ENCODE measurements around the gene ZNF441. TPM values are rescaled to one million over a fixed set of nuclear protein-coding genes. Genes with fewer than 3 reads are reported as not detected.
A peak's percentile ranks its signal among the peaks of the same experiment; 100 is the strongest.

The ZNF441 gene
- total and polyA plus RNA-seq, 10 of the 15 experiments (the other 5 are each of a cell fraction or from before 2014, with no cell fraction given) = 1.0 to 9.4 (median 4.3) TPM

GRCh38 chr19:11729586-11729985, 37.2 kb upstream of the ZNF441 start:
- intact Hi-C loops (cut with micrococcal nuclease; ENCODE audit: unreplicated experiment) (no loop called here), in situ Hi-C loops (cut with MboI) (no loop called here)
- no peak for TF ChIP-seq SKIL (IDR thresholded peaks at IDR 0.05; ENCODE audit: low read depth, poor library complexity, severe bottlenecking)
- no peak overlapping the region for H3K9ac ChIP-seq (ENCODE audit: control insufficient read depth, insufficient read depth, low read length)
- WGBS (ENCODE audit: insufficient coverage, insufficient replicate concordance, low lambda C conversion rate, missing lambda C conversion rate) = 96% methylated on average over 4 of the region's 4 CpGs
- FAIRE-seq = no peak
- H3K27ac ChIP-seq (ENCODE audit: control insufficient read depth, insufficient read depth) = no peak overlapping the region
- H3K4me3 ChIP-seq = no peak overlapping the region
- no peak for DNase-seq (ENCODE audit: low read depth, low spot score)
- ATAC-seq = no peak
- ChIA-PET CTCF (interaction anchor here (0.6 kb wide), 1 partner anchor 238 kb away, joined by 3 read pairs; no protein-coding TSS in a partner anchor), RAD21 (ENCODE audit: unreplicated experiment) (no interaction called here), SMC1A (ENCODE audit: uncharacterized antibody, unreplicated experiment) (interaction anchor here (1.0 kb wide), 1 partner anchor 27 kb away, joined by 3 read pairs; no protein-coding TSS in a partner anchor), POLR2A (no interaction called here)
- H3K27me3 ChIP-seq (replicated peaks in 1 of 2; ENCODE audit: control insufficient read depth in 2 of 2, insufficient read depth in 2 of 2, low read length in 1 of 2) = no peaks in the 10 kb centered on the region
- BruUV-seq (replicated peaks) = TSS peak; percentile 34
- no peak overlapping the region for H3K4me2 ChIP-seq (ENCODE audit: control insufficient read depth, insufficient read depth)
- no peaks in the 10 kb centered on the region for H3K79me2 ChIP-seq (ENCODE audit: control insufficient read depth, insufficient read depth, low read length)
- no peak overlapping the region for H2AFZ ChIP-seq (ENCODE audit: control insufficient read depth, low read depth, low read length)
- no peaks in the 10 kb centered on the region for H3K4me1 ChIP-seq (ENCODE audit: control insufficient read depth, insufficient read depth, low read length)
- H4K20me1 ChIP-seq (ENCODE audit: control insufficient read depth, insufficient read depth) = no peaks in the 10 kb centered on the region
- peaks cover 0 to 8% of the 10 kb centered on the region in 2 experiments; a peak in 2 of 4 replicates for H3K36me3 ChIP-seq (ENCODE audit: control insufficient read depth in 2 of 2, insufficient read depth in 2 of 2, low read length in 1 of 2)
- H3K9me3 ChIP-seq (replicated peaks; ENCODE audit: control insufficient read depth, insufficient read depth, low read length) = peaks cover 8% of the 10 kb centered on the region

- Histone ChIP-seq H3K9me3 (replicated peaks; ENCODE audit: control insufficient read depth, insufficient read depth, low read length) (no peaks in the 10 kb centered on the region; the same call in 1 of the 3 replicates), H3K36me3 (ENCODE audit: control insufficient read depth in 2 of 2, insufficient read depth in 2 of 2, low read length in 1 of 2) (peaks cover 0 to 3% of the 10 kb centered on the region in 2 experiments; a peak in 1 of 4 replicates), H4K20me1 (ENCODE audit: control insufficient read depth, insufficient read depth) (no peaks in the 10 kb centered on the region), H3K79me2 (ENCODE audit: control insufficient read depth, insufficient read depth, low read length) (peaks cover 11% of the 10 kb centered on the region), H3K27me3 (replicated peaks in 1 of 2; ENCODE audit: control insufficient read depth in 2 of 2, insufficient read depth in 2 of 2, low read length in 1 of 2) (no peaks in the 10 kb centered on the region), H3K4me1 (ENCODE audit: control insufficient read depth, insufficient read depth, low read length) (no peaks in the 10 kb centered on the region; the same call in 1 of the 2 replicates), H2AFZ (ENCODE audit: control insufficient read depth, low read depth, low read length) (no peak overlapping the region), H3K27ac (ENCODE audit: control insufficient read depth, insufficient read depth) (no peak overlapping the region), H3K4me2 (ENCODE audit: control insufficient read depth, insufficient read depth) (no peak overlapping the region), H3K4me3 (no peak overlapping the region), H3K9ac (ENCODE audit: control insufficient read depth, insufficient read depth, low read length) (no peak overlapping the region)
- FAIRE-seq (no peak), DNase-seq (ENCODE audit: low read depth, low spot score) (no peak), ATAC-seq (no peak)
- ChIA-PET POLR2A (no interaction called here), SMC1A (ENCODE audit: uncharacterized antibody, unreplicated experiment) (interaction anchor here (0.6 to 1.1 kb wide), 4 partner anchors 15 to 226 kb away, joined by 3 read pairs; no protein-coding TSS in a partner anchor), CTCF (interaction anchor here (0.6 to 3.2 kb wide), 4 partner anchors 35 to 1009 kb away, joined by 3 to 13 read pairs (median 8); partner anchors contain the start of gene ZNF491), RAD21 (ENCODE audit: unreplicated experiment) (no interaction called here)
- in situ Hi-C loops (cut with MboI) (no loop called here), intact Hi-C loops (cut with micrococcal nuclease; ENCODE audit: unreplicated experiment) (no loop called here)
- no TSS peak for BruUV-seq (replicated peaks)
- TF ChIP-seq HSF1 (IDR thresholded peaks at IDR 0.05; ENCODE audit: low read depth, low read length) = no peak
- no peak for TF ChIP-seq BMI1 (IDR thresholded peaks at IDR 0.05; ENCODE audit: borderline replicate concordance)
- no peak for TF ChIP-seq KDM1A (IDR thresholded peaks at IDR 0.05; ENCODE audit: borderline replicate concordance)
- WGBS (ENCODE audit: insufficient coverage, insufficient replicate concordance, low lambda C conversion rate, missing lambda C conversion rate) = 100% methylated on average over 1 of the region's 1 CpG
These were observed 31.4 kb upstream of the ZNF441 start for GRCh38 chr19:11735375-11735774.
